Activated T-helper 1 cell treated with anti-CD3 and anti-CD28 coated beads, Interleukin-2, amount 50 U/mL, for 16 hours (primary cell): ENCODE results near the gene PPP1R9B.

Experiments used
- DNase-seq, 2 donors: peaks; one replicate each; pipeline ENCODE4 v3.0.0-alpha.2; 2020; ENCODE audit warnings: low read depth in 1 of 2, low spot score in 1 of 2

Gene PPP1R9B

GRCh38 chr17:50150354-50151040, at the start of gene PPP1R9B:
Gene PPP1R9B, minus strand, starts transcription at chr17:50150677. Its CDS starts 164 bp downstream, at chr17:50150513.
- no peak for DNase-seq

- peak; percentile 9 to 37 for DNase-seq
Measured at GRCh38 chr17:50199803-50200456, 49.5 kb upstream of the PPP1R9B start.

GRCh38 chr17:50199211-50199802, 48.8 kb upstream of the PPP1R9B start:
- no peak for DNase-seq

- peak; percentile 16 to 23 for DNase-seq
Measured at GRCh38 chr17:50198026-50198669, 47.7 kb upstream of the PPP1R9B start.

GRCh38 chr17:50196826-50197225, 46.3 kb upstream of the PPP1R9B start:
- DNase-seq = no peak

GRCh38 chr17:50196036-50196435, 45.6 kb upstream of the PPP1R9B start:
- DNase-seq = no peak

- DNase-seq = no peak
Measured at GRCh38 chr17:50194934-50195865, 44.7 kb upstream of the PPP1R9B start.

GRCh38 chr17:50194140-50194933, 43.9 kb upstream of the PPP1R9B start:
- DNase-seq = no peak

- DNase-seq = no peak
Measured at GRCh38 chr17:50192618-50193291, 42.3 kb upstream of the PPP1R9B start.

GRCh38 chr17:50192144-50192617, 41.7 kb upstream of the PPP1R9B start:
- no peak for DNase-seq

GRCh38 chr17:50191359-50192143, 41.1 kb upstream of the PPP1R9B start:
- no peak for DNase-seq

- DNase-seq = no peak
Measured at GRCh38 chr17:50190603-50191358, 40.3 kb upstream of the PPP1R9B start.

GRCh38 chr17:50190293-50190602, 39.8 kb upstream of the PPP1R9B start:
- DNase-seq = no peak

GRCh38 chr17:50189550-50190292, 39.2 kb upstream of the PPP1R9B start:
- no peak for DNase-seq

GRCh38 chr17:50188921-50189549, 38.6 kb upstream of the PPP1R9B start:
- no peak for DNase-seq

- no peak for DNase-seq
Measured at GRCh38 chr17:50188531-50188920, 38.0 kb upstream of the PPP1R9B start.
